SU-DHL-6 (cell line): Measurements from ENCODE around the gene NXPE1.

Experiments used
- H2AFZ ChIP-seq: fragments of 200-600 bp; sonication (generic); 2 replicates; pipeline ENCODE4 v1.6.1; 2014; ENCODE audit warnings: low read depth, mild to moderate bottlenecking, moderate library complexity, mixed read lengths, antibody characterized with exemption, low read length; ENCODE audit not compliant: severe bottlenecking
- H3F3A ChIP-seq: fragments of 200-600 bp; shearing (Covaris generic); 2 replicates; pipeline ENCODE4 v1.6.0; 2016; ENCODE audit warnings: antibody characterized with exemption, mild to moderate bottlenecking; ENCODE audit not compliant: insufficient read depth
- H3K27ac ChIP-seq: fragments of 200-600 bp; sonication (generic); 2 replicates; pipeline ENCODE4 v1.5.1; 2016; ENCODE audit warnings: low read depth, mild to moderate bottlenecking, low read length, moderate library complexity, mixed read lengths
- H3K27me3 ChIP-seq: fragments of 200-600 bp; sonication (generic), shearing (Covaris generic); 2 replicates; pipeline ENCODE4 v1.6.0; 2014; ENCODE audit warnings: mild to moderate bottlenecking, low read length
- H3K36me3 ChIP-seq: fragments of 200-600 bp; sonication (generic); 2 replicates; pipeline ENCODE4 v1.6.1; 2014; ENCODE audit warnings: mild to moderate bottlenecking, low read length, mixed read lengths
- H3K4me2 ChIP-seq: fragments of 300-600, 200-600 bp; shearing (Covaris generic), sonication (generic); 2 replicates; pipeline ENCODE4 v1.6.0; 2014; ENCODE audit warnings: low read length, low read depth, mild to moderate bottlenecking; ENCODE audit not compliant: poor library complexity, severe bottlenecking
- H3K4me3 ChIP-seq: fragments of 200-600 bp; sonication (generic); 2 replicates; pipeline ENCODE4 v1.5.1; 2014; ENCODE audit warnings: antibody characterized with exemption, low read length, mild to moderate bottlenecking, mixed read lengths; ENCODE audit not compliant: insufficient read depth, poor library complexity, severe bottlenecking
- H3K79me2 ChIP-seq: fragments of 200-600 bp; sonication (generic); 2 replicates; pipeline ENCODE4 v1.6.1; 2014; ENCODE audit warnings: mild to moderate bottlenecking, low read length, moderate library complexity; ENCODE audit not compliant: insufficient read depth
- H3K9ac ChIP-seq: fragments of 200-600 bp; sonication (generic); 2 replicates; pipeline ENCODE4 v1.7.0; 2014; ENCODE audit warnings: mild to moderate bottlenecking, low read length
- H3K9me2 ChIP-seq: fragments of 200-600 bp; sonication (generic); replicated peaks from 2 replicates; pipeline ENCODE4 v1.6.1; 2014; ENCODE audit warnings: low read length; ENCODE audit not compliant: insufficient read depth
- H3K9me3 ChIP-seq: fragments of 200-600 bp; sonication (generic); 2 replicates; pipeline ENCODE4 v1.6.1; 2014; ENCODE audit warnings: low read length, mixed read lengths; ENCODE audit not compliant: insufficient read depth
- H4K20me1 ChIP-seq: fragments of 200-600 bp; sonication (generic); 2 replicates; pipeline ENCODE4 v1.6.1; 2014; ENCODE audit warnings: low read depth, mild to moderate bottlenecking, antibody characterized with exemption, low read length, moderate library complexity, mixed read lengths
- CTCF ChIP-seq: fragments of 200-600 bp; sonication (generic); IDR thresholded peaks from one replicate; pipeline ENCODE4 v1.5.1; 2017; ENCODE audit warnings: antibody characterized with exemption, mild to moderate bottlenecking, low read length, moderate library complexity; ENCODE audit not compliant: insufficient read depth, poor library complexity, severe bottlenecking
- EZH2phosphoT487 ChIP-seq: fragments of 200-600 bp; sonication (generic), shearing (Covaris generic); conservative IDR thresholded peaks from 2 replicates; pipeline ENCODE4 v1.6.1; 2018; ENCODE audit warnings: mild to moderate bottlenecking, antibody characterized with exemption, low read length, moderate library complexity, mixed read lengths

NXPE1 gene

DNA sequence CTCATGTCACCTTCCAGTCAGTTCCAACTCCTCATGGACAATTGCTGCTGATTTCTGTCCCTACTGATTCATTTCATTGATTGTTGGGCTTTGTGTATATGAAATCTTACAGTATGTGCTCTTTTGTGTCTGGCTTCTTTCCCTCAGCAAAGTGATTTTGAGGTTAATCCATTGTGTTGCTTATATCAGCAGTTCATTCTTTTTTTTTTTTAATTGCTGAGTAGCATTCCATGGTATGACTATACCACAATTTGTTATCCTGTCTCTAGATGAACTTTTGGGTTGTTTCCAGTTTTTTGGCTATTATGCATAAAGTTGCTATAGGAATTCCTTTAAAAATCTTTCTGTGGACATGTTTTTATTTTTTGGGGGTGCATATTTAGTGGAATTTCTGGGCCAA lies 59.9 kb downstream of the NXPE1 start:
- H3K79me2 ChIP-seq, result no peaks in the 10 kb centered on the region
- no peaks in the 10 kb centered on the region for H3K9me3 ChIP-seq
- no peak overlapping the region for H2AFZ ChIP-seq
- TF ChIP-seq CTCF (no peak), EZH2phosphoT487 (no peak)
- no peaks in the 10 kb centered on the region for H4K20me1 ChIP-seq
- H3K9ac ChIP-seq, result no peak overlapping the region
- H3K27ac ChIP-seq, result no peak overlapping the region
- no peaks in the 10 kb centered on the region; the same call in 1 of the 2 replicates for H3K9me2 ChIP-seq
- H3K4me3 ChIP-seq, result no peak overlapping the region
- no peaks in the 10 kb centered on the region for H3F3A ChIP-seq
- H3K4me2 ChIP-seq, result no peak overlapping the region
- no peaks in the 10 kb centered on the region for H3K36me3 ChIP-seq
- no peaks in the 10 kb centered on the region for H3K27me3 ChIP-seq

DNA sequence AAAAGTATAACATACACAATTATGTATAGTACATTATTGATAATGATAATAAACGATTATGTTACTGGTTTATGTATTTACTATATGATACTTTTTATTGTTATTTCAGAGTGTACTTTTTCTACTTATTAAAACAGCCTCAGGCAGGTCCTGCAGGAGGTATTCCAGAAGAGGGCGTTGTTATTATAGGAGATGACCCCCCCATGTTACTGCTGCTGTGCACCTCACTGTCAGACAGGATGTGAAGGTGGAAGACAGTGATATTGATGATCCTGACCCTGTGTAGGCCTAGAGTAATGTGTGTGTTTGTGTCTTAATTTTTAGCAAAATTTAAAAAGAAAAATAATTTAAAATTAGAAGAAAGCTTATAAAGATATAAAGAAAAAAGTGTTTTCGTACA lies 62.8 kb downstream of the NXPE1 start:
- H3K9me3 ChIP-seq, result no peaks in the 10 kb centered on the region
- H3F3A ChIP-seq, result no peaks in the 10 kb centered on the region
- no peaks in the 10 kb centered on the region for H3K27me3 ChIP-seq
- no peak overlapping the region for H3K4me2 ChIP-seq
- H2AFZ ChIP-seq, result no peak overlapping the region
- H3K9ac ChIP-seq, result no peak overlapping the region
- no peaks in the 10 kb centered on the region for H3K79me2 ChIP-seq
- TF ChIP-seq EZH2phosphoT487 (no peak), CTCF (no peak)
- no peaks in the 10 kb centered on the region for H4K20me1 ChIP-seq
- no peaks in the 10 kb centered on the region for H3K9me2 ChIP-seq
- no peak overlapping the region for H3K4me3 ChIP-seq
- no peaks in the 10 kb centered on the region for H3K36me3 ChIP-seq
- H3K27ac ChIP-seq, result no peak overlapping the region

DNA sequence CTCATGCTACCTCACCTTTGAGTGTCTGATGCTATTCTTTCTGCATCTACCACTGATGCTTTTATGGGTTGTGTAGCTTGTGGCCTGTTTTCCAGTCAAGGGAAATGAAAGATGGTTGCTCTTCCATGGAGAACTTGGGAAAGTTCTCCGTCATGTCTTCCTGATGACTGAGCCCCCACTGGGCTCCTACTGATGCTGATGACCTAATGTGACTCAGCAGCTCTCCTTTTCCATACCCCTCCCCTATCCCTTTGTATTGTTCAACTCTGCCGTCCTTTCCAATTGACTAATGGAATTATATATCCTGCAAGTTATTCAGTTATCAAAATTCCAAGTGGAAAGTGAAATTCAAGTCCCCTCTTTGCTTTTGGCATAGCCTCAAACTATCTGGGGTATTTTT lies 75.8 kb downstream of the NXPE1 start:
- Histone ChIP-seq H3K27ac (no peak overlapping the region), H3K4me2 (no peak overlapping the region), H3F3A (no peaks in the 10 kb centered on the region), H3K79me2 (no peaks in the 10 kb centered on the region), H3K36me3 (no peaks in the 10 kb centered on the region), H3K9ac (no peak overlapping the region), H2AFZ (no peak overlapping the region), H3K4me3 (no peak overlapping the region), H4K20me1 (no peaks in the 10 kb centered on the region), H3K27me3 (no peaks in the 10 kb centered on the region), H3K9me3 (no peaks in the 10 kb centered on the region), H3K9me2 (no peaks in the 10 kb centered on the region)
- no peak for TF ChIP-seq EZH2phosphoT487
- no peak for TF ChIP-seq CTCF

GRCh38 chr11:114482114-114482513 lies 77.6 kb downstream of the NXPE1 start:
- H3K9me3 ChIP-seq, result no peaks in the 10 kb centered on the region
- peak overlapping the region; percentile 22 for H3K9ac ChIP-seq
- no peaks in the 10 kb centered on the region for H3K27me3 ChIP-seq
- no peak overlapping the region for H3K4me3 ChIP-seq
- H3F3A ChIP-seq, result no peaks in the 10 kb centered on the region
- H3K36me3 ChIP-seq, result no peaks in the 10 kb centered on the region
- no peaks in the 10 kb centered on the region for H4K20me1 ChIP-seq
- peak overlapping the region; percentile 88 for H2AFZ ChIP-seq
- H3K79me2 ChIP-seq, result no peaks in the 10 kb centered on the region
- peak overlapping the region; percentile 66 for H3K4me2 ChIP-seq
- H3K9me2 ChIP-seq, result no peaks in the 10 kb centered on the region
- H3K27ac ChIP-seq, result peak overlapping the region; percentile 75
- no peak for TF ChIP-seq CTCF
- TF ChIP-seq EZH2phosphoT487, result no peak
